ENCODE data around the gene COX7A1.

- TF ChIP-seq CTCF (IDR thresholded peaks at IDR 0.05) (no peak), POLR2A (IDR thresholded peaks at IDR 0.05) (no peak)
Measured at GRCh38 chr19:36136964-36137686, 15.1 kb downstream of the COX7A1 start.
